Kidney tubule cell (primary cell): ENCODE results near the gene CLCN4.
A peak's percentile ranks its signal among the peaks of the same experiment; 100 is the strongest.

Experiments used
- DNase-seq: peaks from one replicate; pipeline ENCODE4 v3.0.0-alpha.2; 2018; ENCODE audit warnings: low spot score

The CLCN4 gene

DNA sequence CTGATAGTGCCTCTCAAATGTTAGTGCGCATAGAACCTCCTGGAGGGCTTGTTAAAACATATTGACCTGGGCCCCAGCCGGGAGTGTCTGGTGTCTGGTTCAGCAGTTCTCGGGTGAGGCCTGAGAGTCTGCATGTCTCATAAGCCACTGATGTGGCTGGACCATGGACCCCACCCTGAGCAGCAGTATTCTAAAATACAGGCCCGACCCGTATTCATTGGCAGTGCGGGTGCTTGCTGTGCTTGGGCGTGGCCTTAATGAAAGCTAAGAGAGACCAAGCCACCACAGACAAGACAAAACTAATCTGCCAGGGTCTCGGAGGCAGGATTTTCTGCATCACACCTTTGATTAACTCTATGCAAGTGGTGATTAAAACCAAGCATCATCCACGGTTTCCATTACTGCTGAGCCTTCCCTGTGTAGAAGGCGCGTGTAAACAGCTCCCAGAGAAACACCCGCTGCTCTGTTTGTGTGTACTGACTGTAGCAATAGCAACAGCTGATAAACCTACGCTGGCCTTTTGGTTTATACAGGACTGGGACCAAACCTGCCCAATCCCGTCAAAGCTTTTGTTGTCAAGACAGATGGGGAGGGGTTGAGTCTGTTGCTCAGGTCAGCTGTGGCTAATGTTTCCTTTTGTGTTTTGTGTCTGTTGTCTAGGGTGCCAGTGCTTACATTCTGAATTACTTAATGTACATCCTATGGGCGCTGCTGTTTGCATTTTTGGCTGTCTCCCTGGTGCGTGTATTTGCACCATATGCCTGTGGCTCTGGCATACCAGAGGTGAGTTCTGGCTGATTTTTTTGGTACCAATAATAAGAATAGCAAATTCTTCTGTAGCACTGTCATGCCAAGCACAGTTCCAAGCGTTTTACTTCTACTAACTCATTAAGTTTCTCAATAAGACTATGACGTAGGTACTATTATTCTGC is 40.8 kb downstream of the CLCN4 start:
- DNase-seq = no peak

DNA sequence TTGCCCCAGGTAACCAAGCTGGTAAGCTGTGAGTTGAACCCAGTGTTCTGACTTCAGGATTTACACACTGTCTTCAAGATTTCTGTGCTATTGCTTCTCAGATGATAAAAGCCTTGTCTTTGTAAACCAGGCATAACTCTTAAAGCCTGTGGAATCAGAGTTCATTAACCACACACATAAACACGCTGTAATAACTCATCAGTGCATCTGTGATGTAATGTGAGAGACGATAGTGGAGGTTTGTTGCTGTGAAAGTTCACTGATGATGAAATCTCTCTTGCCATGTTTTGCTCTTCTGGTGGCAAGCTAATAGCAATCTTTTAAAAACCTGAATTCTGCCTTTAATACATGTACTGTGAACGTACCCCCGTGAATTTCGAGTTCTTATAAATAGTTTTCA is 41.5 kb downstream of the CLCN4 start:
- no peak for DNase-seq

DNA sequence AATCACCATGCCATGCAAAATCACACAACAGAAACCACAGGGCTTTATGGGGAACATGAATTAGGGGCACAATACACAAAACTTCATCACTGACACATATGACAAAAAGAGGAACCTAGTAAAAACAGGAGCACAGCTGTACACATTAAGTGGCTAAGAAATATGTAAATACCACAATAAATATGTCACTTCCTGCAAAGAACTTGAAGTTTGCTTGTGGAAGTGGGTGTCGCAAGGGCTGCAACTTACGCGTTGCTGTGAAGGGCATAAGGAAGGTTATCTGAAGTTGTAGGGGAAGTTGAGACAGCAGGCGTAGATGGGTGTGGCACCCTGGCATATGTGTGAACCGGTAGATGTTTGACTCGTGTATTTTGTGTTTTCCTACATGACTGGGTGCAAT is 42.4 kb downstream of the CLCN4 start:
- DNase-seq = no peak

DNA sequence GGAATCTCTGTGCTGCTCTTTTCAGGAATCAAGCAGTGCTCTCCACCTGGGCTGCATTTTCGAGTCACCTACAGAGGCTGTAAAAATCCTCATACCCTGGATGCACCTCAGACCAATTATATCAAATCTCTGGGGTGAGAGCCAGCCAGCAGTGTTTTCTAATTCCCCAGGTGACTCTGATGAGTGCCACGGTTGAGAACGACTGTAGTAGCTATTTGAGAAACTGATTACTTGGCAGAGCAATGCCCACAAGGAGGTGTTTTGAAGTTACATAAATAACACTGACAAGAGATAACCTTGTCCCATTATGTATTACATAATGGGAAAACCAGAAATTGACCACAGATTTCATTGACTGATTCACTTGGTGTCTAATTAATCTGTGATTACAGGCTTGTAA is 46.8 kb downstream of the CLCN4 start:
- no peak for DNase-seq

DNA sequence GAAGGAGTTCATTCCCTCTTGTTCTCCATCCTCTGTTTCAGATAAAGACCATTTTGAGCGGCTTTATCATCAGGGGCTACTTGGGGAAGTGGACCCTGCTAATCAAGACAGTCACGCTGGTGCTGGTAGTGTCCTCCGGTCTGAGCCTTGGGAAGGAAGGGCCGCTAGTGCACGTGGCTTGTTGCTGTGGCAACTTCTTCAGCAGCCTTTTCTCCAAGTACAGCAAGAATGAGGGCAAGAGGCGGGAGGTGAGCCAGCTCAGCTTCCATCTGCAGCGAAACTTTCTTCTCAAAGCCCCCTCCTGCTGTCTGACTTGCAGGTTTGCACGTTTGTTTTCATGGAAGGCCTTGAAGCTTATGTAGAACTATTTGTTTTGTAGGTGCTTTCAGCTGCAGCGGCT is 49.5 kb downstream of the CLCN4 start:
- no peak for DNase-seq

DNA sequence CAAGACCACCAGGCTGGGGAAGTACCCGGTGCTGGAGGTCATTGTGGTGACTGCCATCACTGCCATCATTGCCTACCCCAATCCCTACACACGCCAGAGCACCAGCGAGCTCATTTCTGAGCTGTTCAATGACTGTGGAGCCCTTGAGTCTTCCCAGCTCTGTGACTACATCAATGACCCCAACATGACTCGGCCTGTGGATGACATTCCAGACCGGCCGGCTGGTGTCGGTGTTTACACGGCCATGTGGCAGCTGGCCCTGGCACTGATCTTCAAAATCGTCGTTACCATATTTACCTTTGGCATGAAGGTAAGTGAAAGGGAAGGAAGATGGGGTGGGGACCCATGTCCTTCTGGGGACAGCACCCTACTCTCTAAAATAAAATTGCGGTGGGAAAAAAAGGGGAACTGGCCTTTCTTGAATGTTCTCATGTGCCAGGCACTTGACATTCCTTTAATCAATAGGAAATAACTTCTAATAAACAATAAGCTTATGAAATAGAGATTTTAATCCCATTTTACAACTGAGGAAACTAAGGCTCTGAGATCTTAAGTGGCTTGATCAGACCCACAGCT is 51.6 kb downstream of the CLCN4 start:
- DNase-seq = no peak

DNA sequence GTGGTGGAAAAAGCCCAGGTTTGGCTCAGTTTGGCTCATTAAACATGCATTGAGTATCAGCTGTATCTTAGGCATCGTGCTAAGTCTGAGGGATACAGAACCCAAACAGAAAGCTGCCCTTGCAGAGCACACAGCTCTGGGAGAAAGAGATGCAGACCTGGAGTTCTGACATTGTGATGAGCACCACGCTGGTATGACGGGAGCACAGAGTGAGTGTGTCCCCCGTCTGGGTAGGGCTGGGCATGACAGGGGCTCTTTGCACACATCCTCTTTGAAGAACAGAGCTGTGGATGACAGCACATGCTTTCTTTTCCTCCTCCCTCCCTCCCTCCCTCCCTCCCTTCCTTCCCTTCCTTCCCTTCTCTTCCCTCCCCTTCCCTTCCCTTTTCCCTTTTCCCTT is 52.2 kb downstream of the CLCN4 start:
- no peak for DNase-seq

DNA sequence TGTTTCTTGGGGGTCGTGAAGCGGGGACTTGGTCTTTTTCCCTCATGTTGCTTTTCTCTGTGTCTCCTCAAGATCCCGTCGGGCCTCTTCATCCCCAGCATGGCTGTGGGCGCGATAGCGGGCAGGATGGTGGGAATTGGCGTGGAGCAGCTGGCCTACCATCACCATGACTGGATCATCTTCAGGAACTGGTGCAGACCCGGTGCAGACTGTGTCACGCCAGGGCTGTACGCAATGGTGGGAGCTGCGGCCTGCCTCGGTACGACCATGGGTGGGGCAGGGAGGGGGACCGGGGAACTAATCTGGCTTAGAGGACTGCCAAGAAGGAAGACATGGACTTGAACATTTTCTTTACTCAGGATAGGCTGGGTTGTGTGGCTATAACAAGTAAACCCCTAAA is 55.6 kb downstream of the CLCN4 start:
- DNase-seq = no peak

DNA sequence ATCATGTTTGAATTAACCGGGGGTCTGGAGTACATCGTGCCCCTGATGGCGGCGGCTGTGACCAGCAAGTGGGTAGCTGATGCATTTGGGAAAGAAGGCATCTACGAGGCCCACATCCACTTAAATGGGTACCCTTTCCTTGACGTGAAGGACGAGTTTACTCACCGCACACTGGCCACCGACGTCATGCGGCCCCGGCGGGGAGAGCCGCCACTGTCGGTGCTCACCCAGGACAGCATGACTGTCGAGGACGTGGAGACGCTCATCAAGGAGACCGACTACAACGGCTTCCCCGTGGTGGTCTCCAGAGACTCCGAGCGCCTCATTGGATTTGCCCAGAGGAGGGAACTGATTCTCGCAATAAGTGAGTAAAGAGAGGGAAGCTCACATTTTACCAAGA is 56.9 kb downstream of the CLCN4 start:
- no peak for DNase-seq

DNA sequence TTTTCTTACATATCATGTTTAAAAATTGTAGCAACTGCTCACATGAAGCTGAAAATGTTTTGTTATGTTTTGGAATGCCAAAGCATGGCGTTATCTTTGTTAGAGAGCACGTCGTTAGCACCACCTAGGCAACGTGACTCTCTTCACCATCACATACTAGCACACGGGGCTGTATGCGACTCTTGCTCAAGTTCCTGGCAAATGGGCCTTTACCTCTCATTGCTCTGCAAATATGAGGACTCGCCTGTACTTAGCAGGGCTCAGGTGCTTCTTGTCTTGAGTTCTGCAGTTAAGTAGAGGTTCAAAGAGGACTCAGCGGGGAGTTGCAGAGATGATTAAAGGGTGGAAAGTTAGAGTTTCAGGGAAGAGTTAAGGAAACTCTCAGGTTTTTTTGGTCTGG is 59.4 kb downstream of the CLCN4 start:
- DNase-seq = no peak

DNA sequence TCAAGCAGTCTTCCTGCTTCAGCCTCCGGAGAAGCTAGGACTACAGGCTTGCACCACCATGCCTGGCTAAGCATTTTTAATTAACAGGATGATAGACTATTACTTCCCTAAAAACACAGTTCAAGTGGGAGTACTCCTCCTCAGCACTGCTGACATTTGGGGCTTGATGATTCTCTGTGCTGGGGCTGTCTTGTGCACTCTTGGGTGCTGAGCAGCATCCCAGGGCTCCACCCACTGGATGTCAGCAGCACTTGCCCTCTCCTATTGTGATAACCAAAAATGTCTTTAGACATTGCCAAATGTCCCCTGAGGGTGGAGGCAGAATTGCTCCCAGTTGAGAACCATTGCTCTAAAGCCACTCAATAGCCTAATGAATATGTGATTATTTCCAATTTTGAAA is 60.4 kb downstream of the CLCN4 start:
- no peak for DNase-seq

DNA sequence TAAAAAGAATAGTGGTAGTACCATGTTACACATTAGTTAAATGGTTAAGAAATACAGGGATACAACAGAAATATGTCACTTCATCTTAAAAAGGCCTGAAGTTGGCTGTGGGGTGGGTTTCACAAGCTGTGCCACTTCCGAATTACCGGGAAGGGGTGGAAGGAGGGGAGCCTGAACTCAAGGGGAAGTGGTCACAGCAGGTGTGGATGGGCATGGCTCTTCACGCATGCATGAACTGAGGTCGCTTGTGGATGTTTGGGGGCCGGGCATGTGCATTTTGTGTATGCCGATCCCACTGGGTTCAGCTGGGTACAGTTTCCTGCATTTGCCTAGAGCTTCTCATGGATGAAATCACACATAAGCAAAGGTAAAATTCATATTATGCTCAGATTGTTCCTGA is 64.9 kb downstream of the CLCN4 start:
- no peak for DNase-seq

DNA sequence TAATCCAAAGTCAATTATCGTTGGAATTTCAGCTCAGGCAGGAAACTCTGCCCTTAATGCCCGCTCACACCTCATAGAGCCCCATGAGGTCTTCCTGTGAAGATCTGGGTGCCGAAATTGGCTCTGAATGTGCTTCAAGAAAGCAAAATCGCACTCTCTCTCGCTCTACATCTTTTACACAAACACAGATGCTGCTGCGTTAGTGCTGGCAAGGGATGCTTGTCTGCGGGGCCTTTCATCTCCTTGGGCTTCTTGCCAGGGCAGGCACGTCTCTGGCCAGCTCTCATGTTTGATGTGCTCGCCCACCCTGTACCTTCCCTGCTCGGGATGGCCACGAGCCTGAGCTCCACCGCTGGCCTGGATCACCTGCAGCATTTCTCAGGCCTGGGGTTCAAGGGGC is 66.5 kb downstream of the CLCN4 start:
- no peak for DNase-seq

DNA sequence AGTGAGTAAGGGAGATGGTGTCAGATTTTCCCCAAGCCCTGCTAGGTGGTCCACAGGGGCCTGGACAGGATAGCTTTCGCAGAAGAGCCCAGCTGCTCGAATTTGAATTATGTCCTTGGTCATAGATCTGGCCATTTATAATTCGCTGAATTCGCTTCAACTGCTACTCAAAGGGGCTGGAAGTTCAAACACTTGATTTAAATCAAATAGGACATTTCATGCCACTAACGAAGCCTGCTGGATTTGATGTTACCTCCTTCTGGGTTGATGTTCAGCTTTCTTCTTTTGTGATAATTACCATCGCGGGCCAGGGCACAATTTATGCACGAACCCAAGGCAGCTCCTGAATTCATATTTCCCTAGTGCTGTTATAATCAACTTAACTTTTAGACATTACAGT is 67.0 kb downstream of the CLCN4 start:
- DNase-seq = no peak

DNA sequence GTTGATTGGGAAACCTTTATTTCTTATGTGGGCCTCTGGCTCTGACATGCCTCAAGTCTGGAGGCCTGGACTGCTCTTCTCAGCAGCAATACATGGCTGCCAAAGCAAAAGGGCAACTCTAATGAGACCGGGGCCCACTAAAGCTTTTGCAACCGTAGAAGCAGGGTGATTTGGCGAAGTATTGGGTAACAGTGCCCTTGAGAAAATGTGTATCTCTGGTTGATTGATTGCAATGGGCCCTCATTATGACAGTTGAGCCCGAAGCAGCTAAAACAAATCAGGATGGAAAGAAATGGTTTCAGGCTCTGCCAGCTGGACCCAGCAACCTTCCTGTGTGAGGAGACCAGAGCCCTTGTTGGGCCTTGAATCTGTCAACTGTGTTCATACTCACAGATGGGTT is 73.4 kb downstream of the CLCN4 start:
- no peak for DNase-seq

DNA sequence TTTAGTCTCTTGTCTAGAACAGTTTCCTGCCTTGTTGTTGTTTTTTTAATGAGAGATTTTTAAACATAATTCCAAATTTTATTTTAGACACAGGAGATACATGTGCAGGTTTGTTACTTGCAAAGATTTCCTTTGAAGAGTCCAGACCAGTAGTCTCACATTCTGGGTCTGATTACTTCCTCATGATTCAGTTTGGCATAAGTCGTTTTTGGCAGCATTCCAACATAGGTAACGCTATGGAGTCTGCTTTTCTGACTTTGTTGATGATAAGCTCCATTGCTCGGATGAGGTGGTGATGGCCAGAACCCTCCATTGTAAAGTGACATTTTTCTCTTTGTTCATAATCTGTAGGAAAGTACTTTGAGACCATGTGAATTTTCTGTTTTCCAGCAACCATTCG is 74.7 kb downstream of the CLCN4 start:
- peak; percentile 69 for DNase-seq

DNA sequence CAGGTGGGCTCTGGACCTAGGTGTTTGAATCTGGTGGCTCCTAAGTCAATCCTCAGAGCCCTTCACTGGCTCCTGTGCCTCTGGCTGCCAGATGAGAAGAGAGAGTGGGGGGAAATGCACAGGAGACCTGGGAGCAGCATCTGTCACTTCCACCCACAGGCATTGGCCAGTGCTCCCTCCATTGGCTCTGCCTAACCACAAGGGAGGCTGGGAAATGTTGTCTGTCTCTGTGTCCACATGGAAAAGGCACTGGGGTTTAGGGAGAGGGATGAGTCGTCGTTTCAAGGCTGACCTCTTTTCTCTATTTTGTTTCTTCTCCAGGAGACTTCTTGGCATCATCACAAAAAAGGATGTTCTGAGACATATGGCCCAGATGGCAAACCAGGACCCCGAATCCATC is 76.4 kb downstream of the CLCN4 start:
- peak; percentile 57 for DNase-seq

DNA sequence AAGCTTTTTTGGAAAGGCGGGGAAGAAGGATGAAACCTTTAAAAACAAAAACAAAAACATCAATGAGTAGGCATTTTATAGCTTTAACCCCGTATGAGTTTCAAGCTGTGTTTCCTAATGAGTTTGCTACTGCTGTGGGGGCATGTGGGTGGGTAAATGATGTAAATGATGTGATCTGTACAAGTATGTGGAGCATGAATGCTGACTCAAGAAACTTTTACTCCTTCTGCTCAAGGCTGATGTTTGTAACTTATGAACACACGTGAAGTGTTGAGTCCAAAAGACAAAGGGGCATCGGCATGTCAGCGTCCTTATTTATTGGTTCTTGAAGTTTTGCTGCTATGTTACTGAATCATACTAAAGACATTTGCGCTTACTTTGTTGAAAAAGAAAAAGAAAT is 76.9 kb downstream of the CLCN4 start:
- no peak for DNase-seq

DNA sequence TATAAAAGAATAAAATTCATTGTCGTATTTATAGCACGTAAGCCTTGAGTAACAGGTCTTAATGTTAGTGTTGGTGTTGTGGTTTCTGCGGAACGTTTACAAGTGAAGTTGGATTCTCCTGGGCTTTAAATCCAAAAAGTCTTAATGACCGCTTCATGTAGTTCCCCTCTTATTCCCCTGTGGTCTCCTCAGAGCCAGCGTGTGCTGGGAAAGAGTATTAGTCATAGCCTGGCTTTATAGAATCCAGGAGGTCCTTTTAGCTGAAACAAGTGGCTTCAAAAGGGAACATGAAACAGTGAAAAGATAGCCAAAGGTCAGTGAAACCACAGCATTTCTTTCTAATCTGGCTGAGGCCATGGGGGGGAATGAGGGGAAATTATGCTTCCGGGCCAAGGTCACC is 79.1 kb downstream of the CLCN4 start:
- peak; percentile 18 for DNase-seq

DNA sequence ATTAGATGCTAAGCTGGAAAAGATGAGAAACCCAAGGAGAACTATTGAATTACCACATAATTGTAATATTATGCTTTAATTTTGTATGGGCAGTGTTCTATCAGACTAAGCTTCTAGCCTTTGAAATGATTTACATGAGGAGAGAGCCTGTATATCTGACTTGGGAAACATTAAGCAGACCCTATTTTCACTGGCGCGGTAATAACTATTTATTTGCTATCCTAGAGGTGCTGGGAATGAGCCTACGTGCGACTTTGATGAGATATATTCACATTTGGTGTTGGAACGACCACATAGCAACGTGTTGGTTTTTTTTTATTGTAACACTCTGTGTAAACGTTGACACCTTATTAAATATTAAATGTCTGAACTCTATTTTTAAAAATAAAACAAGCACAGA is 80.5 kb downstream of the CLCN4 start:
- no peak for DNase-seq

DNA sequence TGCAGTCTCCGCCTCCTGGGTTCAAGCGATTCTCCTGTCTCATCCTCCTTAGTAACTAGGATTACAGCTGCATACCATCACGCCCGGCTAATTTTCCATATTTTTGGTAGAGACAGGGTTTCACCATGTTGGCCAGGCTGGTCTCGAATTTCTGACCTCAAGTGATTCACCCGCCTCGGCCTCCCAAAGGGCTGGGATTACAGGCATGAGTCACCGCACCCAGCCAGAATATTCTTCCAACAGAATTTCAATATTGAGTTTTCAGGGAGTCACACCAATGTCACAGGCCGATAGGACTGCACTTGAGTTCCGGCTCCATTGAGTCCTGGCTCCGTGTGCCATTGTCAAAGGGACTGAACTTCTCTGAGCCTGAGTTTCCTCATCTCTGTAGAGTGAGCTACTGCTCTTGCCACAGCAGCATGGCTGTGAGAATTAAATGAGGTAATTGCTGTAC is 82.9 kb downstream of the CLCN4 start:
- peak; percentile 89 for DNase-seq

DNA sequence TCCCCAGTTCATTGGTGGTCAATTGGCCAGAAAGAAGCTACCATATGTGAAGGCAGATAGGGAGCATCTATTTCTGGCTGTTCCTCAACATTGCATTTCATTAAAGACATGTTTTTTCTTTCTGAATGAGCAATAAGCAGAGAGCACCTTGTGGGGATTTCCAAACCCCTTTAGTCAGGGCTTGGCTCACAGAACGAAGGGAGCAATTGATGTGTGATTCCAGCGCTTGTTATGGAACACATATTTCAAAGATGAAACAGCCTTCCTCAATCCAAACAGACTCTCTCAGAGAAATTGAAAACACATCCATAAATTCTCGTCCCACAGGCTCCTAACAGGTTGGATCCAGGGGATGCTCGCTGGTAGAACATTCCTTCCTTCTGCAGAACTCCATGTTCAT is 84.1 kb downstream of the CLCN4 start:
- DNase-seq = peak; percentile 86

DNA sequence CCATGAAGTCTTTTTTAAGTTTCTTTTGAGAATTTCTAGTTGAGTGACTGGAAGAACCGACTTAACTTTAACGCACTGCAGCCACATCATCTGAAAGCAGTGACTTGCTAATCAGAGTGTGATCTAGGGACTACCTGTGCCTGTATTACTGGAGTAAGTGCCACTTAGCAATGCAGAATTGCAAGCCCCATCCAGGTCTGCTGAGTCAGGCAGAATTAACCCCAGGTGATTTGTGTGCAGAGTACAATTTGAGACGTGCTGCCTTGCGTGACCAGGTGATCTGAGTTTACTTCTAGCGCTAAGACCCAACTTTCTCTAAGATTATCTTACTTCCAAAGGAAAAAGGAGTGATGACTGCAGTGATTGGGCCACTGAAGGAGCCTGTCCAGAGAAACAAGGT is 85.3 kb downstream of the CLCN4 start:
- DNase-seq = peak; percentile 20

DNA sequence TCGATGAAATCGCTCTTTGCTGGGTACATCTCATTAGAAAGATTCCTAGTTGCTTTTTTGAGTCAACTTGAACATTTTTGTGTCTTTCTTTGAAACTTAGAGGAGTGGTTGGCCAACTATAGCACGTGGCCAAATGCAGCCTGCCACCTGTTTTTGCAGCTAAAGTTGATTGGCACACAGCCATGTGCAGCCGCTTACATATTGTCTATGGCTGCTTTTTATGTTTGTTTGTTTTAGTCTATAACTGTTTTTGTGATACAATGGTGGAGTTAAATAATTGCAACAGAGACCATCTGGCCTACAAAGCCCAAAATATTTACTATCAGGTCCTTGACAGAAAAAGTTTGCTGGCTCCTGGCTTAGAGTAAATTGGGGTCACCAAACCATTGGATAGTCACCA is 86.3 kb downstream of the CLCN4 start:
- DNase-seq = no peak
